Activated CD4-positive, alpha-beta T cell treated with anti-CD3 and anti-CD28 coated beads for 36 hours (primary cell): ENCODE results near the gene MSANTD1. TPM values are rescaled to one million over a fixed set of nuclear protein-coding genes. Genes with fewer than 3 reads are reported as not detected.
"Not testable (repeated sequence)": the region's sequence is repeated elsewhere in the genome, so short reads cannot be mapped to it uniquely, and the experiment has no call there.

ENCODE experiments used
- ATAC-seq: fragments of 200-7000 bp; cut with Tn5 transposase; one replicate; pipeline ENCODE4 v1.10.0; 2021; ENCODE audit warnings: mild to moderate bottlenecking, moderate library complexity
- CTCF ChIA-PET: fragments of 350-600 bp; sonication (Branson Sonifier 250); formaldehyde crosslinking; loops from one replicate; lab custom pipeline; 2021; ENCODE audit warnings: antibody characterized with exemption; lab: Charles Lee
- POLR2A ChIA-PET: fragments of 350-600 bp; sonication (Branson Sonifier 250); formaldehyde crosslinking; loops from one replicate; lab custom pipeline; 2021; ENCODE audit warnings: antibody characterized with exemption, inconsistent platforms; lab: Charles Lee
- DNase-seq: peaks from one replicate; pipeline ENCODE4 v3.0.0-alpha.2; 2020
- H3K27ac Mint-ChIP-seq: one replicate; pipeline ENCODE4 v1.8.0; 2021; ENCODE audit warnings: mixed read lengths
- H3K27me3 Mint-ChIP-seq: one replicate; pipeline ENCODE4 v1.8.0; 2021; ENCODE audit warnings: mixed read lengths
- H3K36me3 Mint-ChIP-seq: one replicate; pipeline ENCODE4 v1.8.0; 2021; ENCODE audit warnings: low read depth, mixed read lengths
- H3K4me1 Mint-ChIP-seq: one replicate; pipeline ENCODE4 v1.8.0; 2021; ENCODE audit warnings: mixed read lengths
- H3K4me3 Mint-ChIP-seq: one replicate; pipeline ENCODE4 v1.8.0; 2021; ENCODE audit warnings: mild to moderate bottlenecking, moderate library complexity, mixed read lengths
- H3K9me3 Mint-ChIP-seq: one replicate; pipeline ENCODE4 v1.8.0; 2021; ENCODE audit warnings: low read depth, mixed read lengths
- intact Hi-C, 2 experiments: fragments of 100-400 bp; cut with DNase I in 1 of 2; cut with micrococcal nuclease in 1 of 2; formaldehyde crosslinking; loops; one replicate each; pipeline versions ENCODE4 v1.14.2 to v1.15.1; 2022 to 2024; cut with DNase I, micrococcal nuclease
- total RNA-seq, 2 experiments: library from RNA; stranded (reverse); gene quantifications; one replicate each; pipeline ENCODE4 v1.2.3, GENCODE V29; 2021

Gene MSANTD1
- total RNA-seq, 2 experiments from 2014 or later = 0.46 to 0.69 TPM

DNA sequence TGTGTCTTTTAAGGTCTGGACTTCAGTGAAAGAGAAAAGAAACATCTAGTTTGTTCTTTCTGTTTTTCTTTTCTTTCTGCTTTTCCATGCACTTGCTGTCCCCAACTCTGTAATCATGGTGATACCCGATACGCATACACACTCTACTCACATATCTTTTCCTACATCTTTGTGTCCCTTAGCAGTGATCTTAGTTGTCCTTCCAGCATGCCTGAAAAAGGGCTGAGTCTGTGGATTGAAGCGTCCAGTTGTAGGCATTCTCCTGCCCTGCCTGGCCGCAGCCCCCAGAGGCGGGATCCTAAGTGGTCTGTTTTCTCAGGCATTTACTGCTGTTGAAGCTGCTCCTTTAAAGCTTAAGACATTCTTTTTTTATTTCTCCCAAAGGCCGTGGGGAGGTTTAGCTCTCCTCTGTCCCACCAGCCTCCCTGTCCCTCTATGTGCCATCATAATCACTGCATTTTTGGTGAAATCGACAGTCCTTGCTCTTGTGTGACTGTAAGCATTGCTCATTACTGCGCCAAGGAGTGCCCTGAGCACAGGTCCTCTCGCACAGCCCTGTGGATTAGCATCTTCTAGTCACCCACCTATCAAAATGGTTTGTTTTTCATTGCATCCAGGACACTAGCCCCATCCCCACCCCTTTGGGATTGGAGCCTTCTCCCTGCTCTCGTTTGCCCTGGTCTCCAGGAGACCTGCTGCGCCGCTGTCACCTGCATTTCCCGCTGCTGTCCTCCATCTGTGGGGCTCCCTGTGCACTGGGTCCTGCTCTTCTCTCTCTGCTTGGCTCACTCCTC lies 48.3 kb downstream of the MSANTD1 start:
- DNase-seq (no peak), ATAC-seq (no peak)
- Mint-ChIP-seq H3K27ac (no peak overlapping the region), H3K4me3 (no peak overlapping the region), H3K4me1 (peaks cover 22% of the 10 kb centered on the region), H3K9me3 (no peaks in the 10 kb centered on the region), H3K27me3 (no peaks in the 10 kb centered on the region), H3K36me3 (no peaks in the 10 kb centered on the region)
- intact Hi-C loops = no loop called here
- ChIA-PET CTCF (no interaction called here), POLR2A (no interaction called here)

DNA sequence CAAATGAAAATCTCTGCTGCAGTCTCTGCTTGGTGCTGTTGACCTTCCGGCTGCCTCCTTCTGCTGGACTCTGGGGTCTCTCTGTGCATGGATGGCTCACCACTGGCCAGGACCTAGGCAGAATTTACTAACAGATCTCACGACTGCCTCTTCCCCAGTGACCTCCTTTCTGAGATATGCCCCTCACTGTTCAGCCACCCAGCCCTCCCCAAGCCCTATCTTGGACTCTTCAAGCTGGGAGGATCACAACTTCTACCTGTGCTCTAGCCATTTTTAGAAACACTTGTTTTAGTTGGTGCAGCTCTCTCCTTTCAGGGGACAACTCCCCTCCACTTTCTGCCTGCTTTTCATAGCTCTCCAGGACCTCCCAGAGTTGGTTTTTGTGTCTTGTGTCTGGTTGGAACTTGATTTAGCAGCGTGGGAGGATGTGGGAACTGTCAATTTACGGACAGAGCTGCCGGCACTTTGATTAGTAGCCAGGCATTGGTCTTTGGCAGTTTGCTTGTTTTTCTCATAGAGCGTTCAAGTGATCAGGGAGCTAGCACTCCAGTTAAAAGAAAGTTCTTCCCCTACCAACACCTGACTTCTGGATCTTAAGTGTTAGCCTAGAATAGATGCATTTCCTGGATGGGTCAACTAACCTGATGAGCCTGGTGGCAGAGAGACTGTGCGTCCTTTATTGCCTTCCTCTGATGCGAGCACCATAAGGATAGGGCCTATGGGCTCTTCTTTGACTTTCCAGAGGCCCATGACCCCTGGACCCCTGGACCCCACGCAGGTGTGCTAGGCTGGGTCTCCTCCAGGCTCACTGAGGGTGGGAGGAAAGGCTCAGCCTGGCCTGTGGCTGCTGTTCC lies 50.4 kb downstream of the MSANTD1 start:
- Mint-ChIP-seq H3K27ac (peak overlapping the region; percentile 14), H3K4me3 (no peak overlapping the region), H3K27me3 (no peaks in the 10 kb centered on the region), H3K36me3 (no peaks in the 10 kb centered on the region), H3K4me1 (peaks cover 38% of the 10 kb centered on the region), H3K9me3 (no peaks in the 10 kb centered on the region)
- ATAC-seq = no peak
- intact Hi-C loops = no loop called here
- ChIA-PET POLR2A (no interaction called here), CTCF (no interaction called here)
- DNase-seq = no peak

DNA sequence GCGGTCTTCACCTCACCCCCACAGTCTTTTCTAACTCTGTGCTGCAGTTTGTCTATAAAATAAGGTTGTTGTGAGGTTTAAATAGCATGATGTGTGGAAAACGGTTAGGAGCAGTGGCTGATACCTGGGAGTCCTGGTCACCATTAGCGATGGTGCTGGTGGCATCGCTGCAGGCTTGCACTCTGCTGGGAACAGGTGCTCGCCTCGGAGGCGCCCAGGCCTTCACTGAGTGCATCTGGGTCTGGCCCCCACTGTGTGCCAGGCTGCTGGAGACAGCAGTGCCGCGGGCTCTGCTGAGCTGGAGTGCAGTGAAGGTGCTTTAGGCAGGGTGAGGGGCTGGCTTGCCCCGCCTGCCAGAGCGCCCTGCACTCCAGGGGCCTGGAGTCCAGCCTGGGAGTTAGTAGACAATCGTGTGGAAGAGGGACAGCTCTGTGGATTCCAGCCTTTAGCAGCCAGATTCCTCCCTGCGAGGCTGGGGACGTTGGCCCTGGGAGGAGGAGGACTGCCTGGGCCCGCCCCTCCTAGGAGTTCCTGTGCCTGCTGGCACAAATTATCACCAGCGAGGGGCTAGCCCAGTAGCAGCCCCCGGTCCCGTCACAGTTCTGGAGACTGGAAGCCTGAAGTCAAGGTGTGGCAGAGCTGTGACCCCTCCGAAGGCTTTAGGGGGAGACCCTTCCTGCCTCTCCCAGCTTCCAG lies 51.2 kb downstream of the MSANTD1 start:
- Mint-ChIP-seq H3K27me3 (no peaks in the 10 kb centered on the region), H3K4me3 (no peak overlapping the region), H3K4me1 (peaks cover 44% of the 10 kb centered on the region), H3K27ac (no peak overlapping the region), H3K9me3 (no peaks in the 10 kb centered on the region), H3K36me3 (no peaks in the 10 kb centered on the region)
- POLR2A ChIA-PET = no interaction called here
- no peak for ATAC-seq
- no peak for DNase-seq
- intact Hi-C loops = no loop called here
- CTCF ChIA-PET = no interaction called here

DNA sequence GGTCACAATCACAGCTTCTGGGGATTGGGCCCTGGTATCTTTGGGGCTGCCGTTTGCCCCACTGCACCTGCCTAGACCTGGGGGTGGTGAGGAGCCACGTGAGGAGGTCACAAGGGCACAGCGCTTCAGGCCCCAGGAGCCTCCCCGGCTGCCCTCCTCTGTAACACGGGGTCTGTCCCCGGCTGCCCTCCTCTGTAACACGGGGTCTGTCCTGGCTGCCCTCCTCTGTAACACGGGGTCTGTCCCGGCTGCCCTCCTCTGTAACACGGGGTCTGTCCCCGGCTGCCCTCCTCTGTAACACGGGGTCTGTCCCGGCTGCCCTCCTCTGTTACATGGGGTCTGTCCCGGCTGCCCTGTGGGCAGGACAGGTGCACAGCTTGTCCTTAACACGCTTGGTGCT lies 51.9 kb downstream of the MSANTD1 start:
- DNase-seq, H3K9me3 Mint-ChIP-seq, H3K36me3 Mint-ChIP-seq, H3K27ac Mint-ChIP-seq, ATAC-seq, H3K27me3 Mint-ChIP-seq, POLR2A ChIA-PET, H3K4me3 Mint-ChIP-seq, intact Hi-C loops: not testable (repeated sequence)
- peaks cover 52% of the 10 kb centered on the region for H3K4me1 Mint-ChIP-seq
- CTCF ChIA-PET = interaction anchor here (0.5 kb wide), 1 partner anchor 315 kb away, joined by 6 read pairs; no protein-coding TSS in a partner anchor

DNA sequence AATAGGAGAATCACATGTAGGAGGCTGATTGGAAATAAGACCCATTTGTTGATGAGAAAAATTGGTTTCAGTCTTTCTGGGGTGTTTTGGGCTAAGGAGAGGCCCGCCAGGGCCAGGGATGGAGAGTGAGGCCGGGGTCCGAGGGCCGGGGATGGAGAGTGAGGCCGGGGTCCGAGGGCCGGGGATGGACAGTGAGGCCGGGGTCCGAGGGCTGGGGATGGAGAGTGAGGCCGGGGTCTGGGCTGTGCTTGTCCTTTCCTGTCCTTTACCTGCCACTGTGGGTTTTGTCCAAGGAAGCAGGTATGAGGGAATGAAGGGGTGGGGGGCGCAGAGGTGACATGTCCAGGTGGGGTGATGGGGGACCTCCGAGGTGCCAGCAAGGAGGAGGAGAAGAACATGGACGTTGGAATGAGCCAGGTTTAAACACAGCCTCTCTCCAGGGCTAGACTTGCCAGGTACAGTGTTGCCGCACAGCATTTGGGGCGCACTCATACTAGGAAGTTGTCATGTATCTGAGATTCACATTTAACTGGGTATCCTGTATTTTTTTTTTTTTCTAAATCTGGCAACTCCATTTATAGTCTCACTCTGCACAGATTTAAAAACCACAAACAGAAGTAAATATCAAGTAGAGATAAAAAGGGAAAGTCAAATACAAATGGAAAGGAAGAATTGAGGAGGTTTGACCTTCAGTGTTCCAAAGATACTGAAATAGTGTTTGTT lies 52.7 kb downstream of the MSANTD1 start:
- intact Hi-C loops = loop anchor here in 1 of 2 experiments (1.0 kb wide), 1 partner anchor 9 kb away; no protein-coding TSS in a partner anchor

DNA sequence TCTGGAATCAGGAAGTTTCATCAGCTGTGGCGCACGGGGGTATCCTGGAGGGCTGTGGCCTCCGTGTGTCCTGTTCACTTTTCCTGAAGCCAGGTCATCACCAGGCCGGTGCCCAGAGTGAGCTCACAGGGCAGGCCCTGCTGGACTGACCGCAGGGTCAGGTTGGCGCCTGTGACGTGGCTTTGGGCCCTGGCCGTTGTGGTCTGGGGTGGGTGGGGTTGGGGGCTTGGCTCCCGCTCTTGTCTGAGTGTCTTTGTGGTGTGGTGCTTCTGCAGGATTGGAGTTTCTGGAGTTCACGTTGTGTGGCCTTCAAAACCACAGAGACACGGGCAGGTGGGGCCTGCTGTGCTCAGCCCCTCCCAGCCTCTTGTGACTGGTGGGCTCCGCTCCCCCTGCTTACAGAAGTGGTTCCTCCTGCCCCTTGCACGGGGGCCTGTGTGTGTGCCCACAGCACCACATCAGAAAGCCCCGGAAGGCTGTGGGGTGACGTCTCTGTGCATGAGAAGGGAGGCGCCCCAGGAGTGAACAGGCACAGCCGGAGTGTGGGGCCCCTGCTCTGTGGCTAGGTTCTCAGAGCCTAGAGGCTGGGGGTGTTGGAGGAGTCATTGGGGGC lies 53.3 kb downstream of the MSANTD1 start:
- CTCF ChIA-PET = interaction anchor here (0.6 kb wide), 1 partner anchor 49 kb away, joined by 4 read pairs; no protein-coding TSS in a partner anchor
- no peaks in the 10 kb centered on the region for H3K36me3 Mint-ChIP-seq
- POLR2A ChIA-PET = interaction anchor here (0.6 kb wide), 2 partner anchors 185 to 187 kb away, joined by 3 to 4 read pairs; no protein-coding TSS in a partner anchor
- H3K27me3 Mint-ChIP-seq = no peaks in the 10 kb centered on the region
- peaks cover 55% of the 10 kb centered on the region for H3K4me1 Mint-ChIP-seq
- DNase-seq (peak; percentile 85), ATAC-seq (peak; percentile 83)
- peak overlapping the region; percentile 90 for H3K27ac Mint-ChIP-seq
- H3K9me3 Mint-ChIP-seq = no peaks in the 10 kb centered on the region
- intact Hi-C loops = loop anchor here in 1 of 2 experiments (1.0 kb wide), 1 partner anchor 10 kb away; no protein-coding TSS in a partner anchor
- peak overlapping the region; percentile 47 for H3K4me3 Mint-ChIP-seq

More for the DNA sequence above, 52.7 kb downstream of the MSANTD1 start:
- ChIA-PET CTCF (no interaction called here), POLR2A (no interaction called here)
- H3K4me1 Mint-ChIP-seq = peaks cover 55% of the 10 kb centered on the region
- no peaks in the 10 kb centered on the region for H3K9me3 Mint-ChIP-seq
- peak overlapping the region; percentile 47 for H3K4me3 Mint-ChIP-seq
- no peaks in the 10 kb centered on the region for H3K27me3 Mint-ChIP-seq
- ATAC-seq = peak; percentile 21
- no peaks in the 10 kb centered on the region for H3K36me3 Mint-ChIP-seq
- H3K27ac Mint-ChIP-seq = peak overlapping the region; percentile 87
- DNase-seq = peak; percentile 52

DNA sequence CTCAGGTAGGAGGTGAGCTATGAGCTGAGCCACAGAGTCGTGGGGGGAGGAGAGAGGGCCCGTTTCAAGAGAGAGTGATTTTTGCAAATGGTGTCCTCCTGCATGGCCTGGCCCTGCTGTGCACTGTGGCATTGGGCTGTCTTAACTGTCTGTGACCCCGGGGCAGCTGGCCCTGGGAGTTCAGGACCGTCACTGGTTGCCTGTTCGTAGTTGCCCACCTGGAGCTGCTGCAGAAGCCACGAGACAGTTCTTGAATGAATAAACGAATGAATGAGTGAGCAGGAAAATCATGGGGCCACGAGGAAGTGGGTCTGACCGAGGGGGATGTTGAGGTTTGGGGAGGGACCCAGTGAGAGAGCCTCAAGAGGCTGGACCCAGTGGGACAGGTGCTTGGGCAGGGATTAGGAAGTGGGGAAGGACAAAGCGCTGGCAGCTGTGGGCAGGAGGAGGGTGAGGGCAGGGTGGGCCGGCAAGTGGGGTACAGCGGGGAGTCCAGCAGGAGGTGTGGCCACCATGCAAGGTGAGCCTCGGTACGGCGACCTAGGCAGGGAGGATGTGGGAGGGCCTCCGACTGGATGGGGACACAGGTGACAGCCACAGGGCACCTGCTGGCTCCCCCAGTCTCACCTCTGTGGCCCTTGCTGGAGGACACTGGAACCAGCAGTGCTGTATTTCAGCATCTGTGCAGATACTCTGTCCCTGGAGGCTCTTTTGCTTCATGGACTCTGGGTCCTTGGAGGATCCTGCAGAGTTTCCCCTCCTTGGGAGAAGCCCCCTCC lies 54.0 kb downstream of the MSANTD1 start:
- Mint-ChIP-seq H3K36me3 (no peaks in the 10 kb centered on the region), H3K4me1 (peaks cover 55% of the 10 kb centered on the region), H3K9me3 (no peaks in the 10 kb centered on the region), H3K27ac (peak overlapping the region; percentile 90), H3K27me3 (no peaks in the 10 kb centered on the region), H3K4me3 (peak overlapping the region; percentile 47)
- intact Hi-C loops = loop anchor here in 1 of 2 experiments (1.0 kb wide), 1 partner anchor 11 kb away; no protein-coding TSS in a partner anchor
- peak; percentile 2 for ATAC-seq
- peak; percentile 16 for DNase-seq
- ChIA-PET POLR2A (interaction anchor here (0.6 kb wide), 2 partner anchors 186 to 188 kb away, joined by 3 to 4 read pairs; no protein-coding TSS in a partner anchor), CTCF (interaction anchor here (0.6 kb wide), 2 partner anchors 48 to 144 kb away, joined by 3 to 4 read pairs; no protein-coding TSS in a partner anchor)

DNA sequence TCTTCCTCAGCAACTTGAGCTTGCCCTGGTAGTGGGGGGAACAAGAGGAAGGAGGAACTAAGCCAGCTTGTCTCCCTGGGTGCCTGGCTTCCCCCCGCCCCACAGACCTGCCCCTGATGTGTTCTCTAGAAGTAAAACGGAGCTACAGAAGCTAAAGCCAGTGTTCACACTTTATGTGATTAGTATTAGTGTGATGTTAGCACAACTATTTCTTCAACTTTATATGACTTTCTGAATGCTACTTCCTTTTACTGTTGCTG lies 54.5 kb downstream of the MSANTD1 start:
- CTCF ChIA-PET = interaction anchor here (0.6 kb wide), 1 partner anchor 145 kb away, joined by 3 read pairs; no protein-coding TSS in a partner anchor
- ATAC-seq (no peak), DNase-seq (no peak)
- H3K27ac Mint-ChIP-seq = no peak overlapping the region
- POLR2A ChIA-PET = no interaction called here
- H3K4me3 Mint-ChIP-seq = no peak overlapping the region
- H3K36me3 Mint-ChIP-seq = no peaks in the 10 kb centered on the region
- no peaks in the 10 kb centered on the region for H3K9me3 Mint-ChIP-seq
- no peaks in the 10 kb centered on the region for H3K27me3 Mint-ChIP-seq
- intact Hi-C loops = no loop called here
- peaks cover 55% of the 10 kb centered on the region for H3K4me1 Mint-ChIP-seq

DNA sequence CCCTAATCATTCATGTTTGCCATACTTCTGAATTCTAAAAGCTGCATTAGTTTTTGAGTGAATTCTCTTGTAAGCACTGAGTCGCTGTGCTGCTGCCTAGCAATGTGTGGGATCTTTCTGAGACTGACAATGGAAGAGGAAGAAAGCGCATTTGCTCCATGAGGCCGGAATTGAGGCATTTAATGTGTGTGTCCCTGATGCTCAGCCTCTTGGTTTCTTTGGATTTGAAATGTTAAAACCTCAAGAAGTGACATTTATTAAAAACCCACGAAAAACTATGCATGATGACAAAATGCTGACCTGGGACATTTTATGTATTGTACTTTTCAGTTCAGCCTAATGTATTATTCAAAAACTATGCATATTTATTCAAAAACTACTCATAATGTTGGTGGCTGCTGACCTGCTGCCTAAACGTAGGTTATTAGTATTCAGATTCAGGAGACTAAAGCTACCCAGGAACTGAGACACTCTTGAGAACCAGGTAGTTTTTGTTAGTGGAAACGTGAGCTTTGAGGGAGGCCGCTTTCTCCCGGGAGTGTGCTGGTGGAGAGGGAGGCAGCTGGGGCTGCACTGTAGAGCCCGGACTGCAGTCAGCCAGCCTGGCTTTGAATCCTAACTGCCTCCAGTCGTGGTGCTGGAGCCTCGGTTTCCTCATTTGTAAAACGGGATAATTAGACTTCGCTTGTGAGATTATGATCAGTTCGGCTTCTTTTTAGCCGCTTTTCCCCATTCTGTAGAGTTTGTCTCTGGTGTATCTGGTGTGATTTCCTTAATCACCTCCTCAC lies 55.2 kb downstream of the MSANTD1 start:
- POLR2A ChIA-PET = no interaction called here
- Mint-ChIP-seq H3K36me3 (no peaks in the 10 kb centered on the region), H3K27me3 (no peaks in the 10 kb centered on the region), H3K9me3 (no peaks in the 10 kb centered on the region), H3K4me3 (no peak overlapping the region), H3K4me1 (peaks cover 55% of the 10 kb centered on the region), H3K27ac (no peak overlapping the region)
- CTCF ChIA-PET = no interaction called here
- no peak for DNase-seq
- intact Hi-C loops = no loop called here
- no peak for ATAC-seq
